Right lobe of liver (tissue), 4 donors: ENCODE measurements around the gene TENM4.

Source experiments
- POLR2A ChIP-seq: fragments of 450-650 bp; IDR thresholded peaks from one replicate; pipeline ENCODE4 v1.6.1; 2017; ENCODE audit warnings: antibody characterized with exemption, mild to moderate bottlenecking
- TF ChIP-seq, protein P1 (sequence below), 4 donors: fragments of 200-600 bp in 3 of 4; fragments of 450-650 bp in 1 of 4; IDR thresholded peaks; one replicate each; pipeline versions ENCODE4 v1.5.1 to v1.8.0; 2016 to 2022; ENCODE audit warnings: antibody characterized with exemption in 4 of 4, mild to moderate bottlenecking in 2 of 4
- donor health status: DM: no; HTN: no; CAD: no.
- donor health status: DM: no; HTN: no; CAD: no.
- donor health status: DM: no; HTN: yes; CAD: no.

DNA sequence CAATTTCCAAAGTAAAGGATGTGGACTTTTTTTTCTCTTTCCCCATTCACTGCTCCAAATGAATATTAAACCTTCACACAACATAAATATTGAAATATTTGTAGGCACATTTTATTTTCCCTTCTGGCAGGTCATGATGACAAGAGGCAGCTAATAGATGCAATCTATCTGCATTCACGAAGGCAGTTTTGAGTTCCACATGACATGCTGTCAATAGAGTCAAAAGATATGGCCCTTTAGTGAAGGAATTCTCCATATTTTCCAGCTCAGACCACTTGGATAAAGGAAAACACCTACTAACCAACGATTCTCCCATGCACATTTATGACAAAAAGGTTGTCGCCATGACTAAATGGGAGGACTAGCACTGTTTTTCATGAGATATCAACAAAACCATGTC, 37.9 kb downstream of the TENM4 start:
- TF ChIP-seq, protein P1, sequence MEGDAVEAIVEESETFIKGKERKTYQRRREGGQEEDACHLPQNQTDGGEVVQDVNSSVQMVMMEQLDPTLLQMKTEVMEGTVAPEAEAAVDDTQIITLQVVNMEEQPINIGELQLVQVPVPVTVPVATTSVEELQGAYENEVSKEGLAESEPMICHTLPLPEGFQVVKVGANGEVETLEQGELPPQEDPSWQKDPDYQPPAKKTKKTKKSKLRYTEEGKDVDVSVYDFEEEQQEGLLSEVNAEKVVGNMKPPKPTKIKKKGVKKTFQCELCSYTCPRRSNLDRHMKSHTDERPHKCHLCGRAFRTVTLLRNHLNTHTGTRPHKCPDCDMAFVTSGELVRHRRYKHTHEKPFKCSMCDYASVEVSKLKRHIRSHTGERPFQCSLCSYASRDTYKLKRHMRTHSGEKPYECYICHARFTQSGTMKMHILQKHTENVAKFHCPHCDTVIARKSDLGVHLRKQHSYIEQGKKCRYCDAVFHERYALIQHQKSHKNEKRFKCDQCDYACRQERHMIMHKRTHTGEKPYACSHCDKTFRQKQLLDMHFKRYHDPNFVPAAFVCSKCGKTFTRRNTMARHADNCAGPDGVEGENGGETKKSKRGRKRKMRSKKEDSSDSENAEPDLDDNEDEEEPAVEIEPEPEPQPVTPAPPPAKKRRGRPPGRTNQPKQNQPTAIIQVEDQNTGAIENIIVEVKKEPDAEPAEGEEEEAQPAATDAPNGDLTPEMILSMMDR (IDR thresholded peaks at IDR 0.05): no peak
- no peak for TF ChIP-seq POLR2A
